PC-9 (cell line): ENCODE measurements around the gene ZBTB34. TPM values are rescaled to one million over a fixed set of nuclear protein-coding genes. Genes with fewer than 3 reads are reported as not detected.

Experiments
- BruUV-seq: library from RNA; stranded (reverse); fragments of 400-500 nt; replicated peaks from 2 replicates; lab custom pipeline; 2021; lab: Mats Ljungman, UMichigan
- CTCF ChIA-PET: fragments of 300-600 bp; sonication (Branson Sonifier 250); formaldehyde crosslinking; loops from one replicate; lab custom pipeline; 2022; ENCODE audit warnings: antibody characterized with exemption; lab: Charles Lee
- POLR2A ChIA-PET: fragments of 300-600 bp; sonication (Branson Sonifier 250); formaldehyde crosslinking; loops from one replicate; lab custom pipeline; 2022; ENCODE audit warnings: antibody characterized with exemption; ENCODE audit not compliant: unreplicated experiment; lab: Charles Lee
- DNase-seq, 2 experiments: peaks; one replicate each; pipeline versions ENCODE4 v3.0.0 to v3.0.0-alpha.2; 2015 to 2022; ENCODE audit warnings: mixed read lengths in 1 of 2
- H2AFZ ChIP-seq: fragments of 200-600 bp; sonication (generic); 2 replicates; pipeline ENCODE4 v1.8.1; 2017; ENCODE audit warnings: antibody characterized with exemption
- H3F3A ChIP-seq: fragments of 200-600 bp; sonication (generic); 2 replicates; pipeline ENCODE4 v1.8.1; 2017; ENCODE audit warnings: antibody characterized with exemption, mild to moderate bottlenecking, low read depth; ENCODE audit not compliant: insufficient read depth
- H3K27ac ChIP-seq: fragments of 200-600 bp; sonication (generic); 2 replicates; pipeline ENCODE4 v1.6.1; 2016; ENCODE audit warnings: mixed run types
- H3K27me3 ChIP-seq: fragments of 200-600 bp; sonication (generic); 2 replicates; pipeline ENCODE4 v1.6.1; 2016; ENCODE audit warnings: low read depth, mixed run types; ENCODE audit not compliant: insufficient read depth
- H3K36me3 ChIP-seq: fragments of 200-600 bp; sonication (generic); 2 replicates; pipeline ENCODE4 v1.6.1; 2016; ENCODE audit warnings: low read depth, mixed run types
- H3K4me1 ChIP-seq: fragments of 200-600 bp; sonication (generic); replicated peaks from 2 replicates; pipeline ENCODE4 v1.6.1; 2016; ENCODE audit warnings: mixed run types; ENCODE audit not compliant: insufficient read depth
- H3K4me2 ChIP-seq: fragments of 200-600 bp; sonication (generic); 2 replicates; pipeline ENCODE4 v1.6.1; 2017; ENCODE audit warnings: mixed run types
- H3K4me3 ChIP-seq: fragments of 200-600 bp; sonication (generic); 2 replicates; pipeline ENCODE4 v1.6.1; 2016; ENCODE audit warnings: mixed run types
- H3K79me2 ChIP-seq: fragments of 200-600 bp; sonication (generic); 2 replicates; pipeline ENCODE4 v1.6.1; 2017; ENCODE audit warnings: low read depth, mixed run types
- H3K9me2 ChIP-seq: fragments of 200-600 bp; sonication (generic); 2 replicates; pipeline ENCODE4 v1.8.1; 2017; ENCODE audit warnings: mild to moderate bottlenecking; ENCODE audit not compliant: insufficient read depth
- H3K9me3 ChIP-seq: fragments of 200-600 bp; sonication (generic); 2 replicates; pipeline ENCODE4 v1.8.1; 2016; ENCODE audit warnings: low read depth; ENCODE audit not compliant: insufficient read depth
- H4K20me1 ChIP-seq: fragments of 200-600 bp; sonication (generic); 2 replicates; pipeline ENCODE4 v1.8.1; 2017; ENCODE audit not compliant: insufficient read depth
- EZH2 ChIP-seq: fragments of 200-600 bp; sonication (generic); IDR thresholded peaks from 2 replicates; pipeline ENCODE4 v1.8.0; 2017; ENCODE audit warnings: antibody characterized with exemption, low read depth
- intact Hi-C: fragments of 100-400 bp; cut with micrococcal nuclease; formaldehyde crosslinking; loops from one replicate; pipeline ENCODE4 v1.10.0; 2022; ENCODE audit not compliant: unreplicated experiment
- total RNA-seq: library from RNA; stranded (reverse); gene quantifications from 2 replicates; pipeline ENCODE4 v1.2.3, GENCODE V29; 2021
- TF ChIP-seq, protein P1 (sequence below): fragments of 200-600 bp; sonication (generic); conservative IDR thresholded peaks from 2 replicates; pipeline ENCODE4 v1.6.1; 2017; ENCODE audit warnings: mixed run types, antibody characterized with exemption, mild to moderate bottlenecking, moderate library complexity

ZBTB34 gene
- total RNA-seq, 1 experiment from 2014 or later: 9.0 TPM

DNA sequence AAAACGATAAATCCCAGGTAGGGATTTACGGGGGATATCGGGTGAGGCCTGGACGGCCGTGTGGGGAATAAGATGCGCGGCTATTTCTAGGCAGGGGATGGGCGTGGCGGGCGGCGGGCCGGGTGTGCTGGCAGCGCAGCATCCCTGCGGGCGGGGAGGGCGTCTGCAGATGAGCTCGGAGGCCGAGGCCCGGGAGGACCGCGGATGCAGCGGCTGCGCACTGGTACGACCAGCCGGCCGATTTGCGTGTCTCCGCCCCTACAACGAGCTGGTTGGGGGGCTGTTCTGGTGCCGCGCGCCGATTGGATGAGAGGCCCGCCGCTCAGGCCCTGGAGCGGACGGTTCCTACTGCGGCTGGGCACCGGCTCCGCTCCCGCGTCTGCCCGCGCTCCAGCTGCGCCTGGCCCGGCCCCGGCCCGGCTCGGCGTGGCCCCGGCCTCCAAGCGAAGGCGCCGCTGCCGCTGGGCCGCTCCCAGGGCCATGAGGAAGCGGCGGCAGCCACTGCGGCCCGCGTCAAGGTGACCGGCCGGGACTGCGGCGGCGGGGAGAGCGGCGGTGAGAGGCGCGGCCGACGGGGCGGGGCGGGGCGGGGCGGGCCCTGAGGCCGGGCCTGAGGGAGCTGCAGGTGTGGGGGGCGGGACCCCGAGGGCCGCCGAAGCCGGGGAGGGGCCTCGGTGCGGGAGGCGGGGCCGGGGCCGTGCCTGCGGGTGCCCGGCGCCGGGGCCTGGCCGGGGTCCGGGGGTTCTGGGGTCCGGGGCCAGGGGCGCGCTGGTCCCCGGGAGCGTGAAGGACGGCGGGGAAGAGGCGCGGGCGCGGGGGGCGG lies 54.2 kb downstream of the ZBTB34 start, which contains the start of gene RALGPS1:
RALGPS1 (plus strand) TSS at position 325 of the 823 bp plus-strand sequence. CDS start 47,508 bp downstream, outside the sequence.
- DNase-seq: peak; percentile 90 to 98
- peak within 1 kb of the TSS; percentile 90 for H3K4me2 ChIP-seq
- no peaks in the 10 kb centered on the region for H3K36me3 ChIP-seq
- no peaks in the 10 kb centered on the region for H3K9me3 ChIP-seq
- BruUV-seq: no TSS peak
- H3F3A ChIP-seq: no peaks in the 10 kb centered on the region
- H3K27me3 ChIP-seq: no peaks in the 10 kb centered on the region
- TF ChIP-seq, protein P1, sequence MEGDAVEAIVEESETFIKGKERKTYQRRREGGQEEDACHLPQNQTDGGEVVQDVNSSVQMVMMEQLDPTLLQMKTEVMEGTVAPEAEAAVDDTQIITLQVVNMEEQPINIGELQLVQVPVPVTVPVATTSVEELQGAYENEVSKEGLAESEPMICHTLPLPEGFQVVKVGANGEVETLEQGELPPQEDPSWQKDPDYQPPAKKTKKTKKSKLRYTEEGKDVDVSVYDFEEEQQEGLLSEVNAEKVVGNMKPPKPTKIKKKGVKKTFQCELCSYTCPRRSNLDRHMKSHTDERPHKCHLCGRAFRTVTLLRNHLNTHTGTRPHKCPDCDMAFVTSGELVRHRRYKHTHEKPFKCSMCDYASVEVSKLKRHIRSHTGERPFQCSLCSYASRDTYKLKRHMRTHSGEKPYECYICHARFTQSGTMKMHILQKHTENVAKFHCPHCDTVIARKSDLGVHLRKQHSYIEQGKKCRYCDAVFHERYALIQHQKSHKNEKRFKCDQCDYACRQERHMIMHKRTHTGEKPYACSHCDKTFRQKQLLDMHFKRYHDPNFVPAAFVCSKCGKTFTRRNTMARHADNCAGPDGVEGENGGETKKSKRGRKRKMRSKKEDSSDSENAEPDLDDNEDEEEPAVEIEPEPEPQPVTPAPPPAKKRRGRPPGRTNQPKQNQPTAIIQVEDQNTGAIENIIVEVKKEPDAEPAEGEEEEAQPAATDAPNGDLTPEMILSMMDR: no peak
- TF ChIP-seq EZH2: no peak
- H3K9me2 ChIP-seq: no peaks in the 10 kb centered on the region
- H3K27ac ChIP-seq: no peak within 1 kb of the TSS
- peak within 1 kb of the TSS; percentile 78 for H2AFZ ChIP-seq
- peak within 1 kb of the TSS; percentile 61 for H3K4me3 ChIP-seq
- POLR2A ChIA-PET: interaction anchor here (0.6 kb wide), 4 partner anchors 30 to 886 kb away, joined by 4 to 11 read pairs (median 8); no protein-coding TSS in a partner anchor
- intact Hi-C loops: loop anchor here (2.0 kb wide), 1 partner anchor 54 kb away; the partner anchor contains the start of gene ZBTB34
- H3K4me1 ChIP-seq: peaks cover 6% of the 10 kb centered on the region; the same call in 1 of the 2 replicates
- no peaks in the 10 kb centered on the region for H4K20me1 ChIP-seq
- H3K79me2 ChIP-seq: no peaks in the 10 kb centered on the region
- CTCF ChIA-PET: interaction anchor here (0.6 to 1.0 kb wide), 3 partner anchors 26 to 482 kb away, joined by 4 to 6 read pairs (median 4); partner anchors contain the start of gene SLC2A8

DNA sequence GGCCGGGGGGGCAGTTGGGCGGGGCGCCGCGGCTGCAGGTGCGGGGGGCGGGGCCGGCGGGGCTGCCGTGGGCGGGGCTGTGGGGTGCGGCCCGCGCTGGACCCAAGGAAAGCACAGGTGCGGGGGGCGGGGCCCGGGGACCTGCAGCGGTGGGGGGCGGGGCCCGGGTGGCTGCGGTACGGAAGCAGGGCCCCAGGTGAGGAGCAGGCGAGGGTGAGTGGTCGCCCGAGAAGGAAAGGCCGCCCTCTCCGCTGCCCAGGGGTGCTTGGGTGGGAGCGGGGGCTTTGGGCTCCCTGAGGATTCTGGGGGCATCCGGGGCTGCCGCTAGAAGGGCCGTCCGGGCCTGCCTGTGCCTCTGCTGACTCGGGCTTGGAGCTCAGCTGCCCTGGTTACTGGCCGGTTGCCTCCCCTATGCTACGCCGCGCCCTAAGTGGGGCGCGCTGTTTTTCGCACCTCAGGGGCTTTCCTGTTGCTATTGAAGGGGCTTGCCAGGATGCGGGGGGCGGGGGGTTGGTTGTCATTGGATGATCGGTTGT lies 54.9 kb downstream of the ZBTB34 start:
- intact Hi-C loops: loop anchor here (2.0 kb wide), 1 partner anchor 55 kb away; the partner anchor contains the start of gene ZBTB34
- peak; percentile 51 to 87 for DNase-seq
- H2AFZ ChIP-seq: peak overlapping the region; percentile 78
- no peaks in the 10 kb centered on the region for H3F3A ChIP-seq
- H3K4me1 ChIP-seq: peaks cover 6% of the 10 kb centered on the region; the same call in 1 of the 2 replicates
- no TSS peak for BruUV-seq
- ChIA-PET POLR2A (interaction anchor here (0.5 to 0.7 kb wide), 3 partner anchors 329 to 886 kb away, joined by 3 to 11 read pairs (median 3); no protein-coding TSS in a partner anchor), CTCF (interaction anchor here (0.7 to 1.0 kb wide), 2 partner anchors 26 to 482 kb away, joined by 4 to 6 read pairs; partner anchors contain the start of gene SLC2A8)
- no peaks in the 10 kb centered on the region for H3K79me2 ChIP-seq
- H3K36me3 ChIP-seq: no peaks in the 10 kb centered on the region
- no peak overlapping the region for H3K27ac ChIP-seq
- H4K20me1 ChIP-seq: no peaks in the 10 kb centered on the region
- peak overlapping the region; percentile 90 for H3K4me2 ChIP-seq
- H3K9me3 ChIP-seq: no peaks in the 10 kb centered on the region
- TF ChIP-seq EZH2: no peak
- TF ChIP-seq, protein P1: no peak
- no peaks in the 10 kb centered on the region for H3K27me3 ChIP-seq
- H3K9me2 ChIP-seq: no peaks in the 10 kb centered on the region
- peak overlapping the region; percentile 61 for H3K4me3 ChIP-seq
